K562 (cell line): ENCODE results near the gene SCRN3. TPM values are rescaled to one million over a fixed set of nuclear protein-coding genes. Genes with fewer than 3 reads are reported as not detected.
A peak's percentile ranks its signal among the peaks of the same experiment; 100 is the strongest.

Source experiments
- CBFA2T3 ChIP-seq: fragments of 450-650 bp; IDR thresholded peaks from 2 replicates; pipeline ENCODE4 v1.6.1; 2017
- CBX1 ChIP-seq: sonication (generic); IDR thresholded peaks from 2 replicates; pipeline ENCODE4 v1.6.1; 2016; ENCODE audit warnings: antibody characterized with exemption, low read depth, mild to moderate bottlenecking
- CREM ChIP-seq: IDR thresholded peaks from 2 replicates; pipeline ENCODE4 v1.6.1; 2014; ENCODE audit warnings: antibody characterized with exemption, low read depth
- DDX20 ChIP-seq: fragments of 450-650 bp; IDR thresholded peaks from 2 replicates; pipeline ENCODE4 v1.6.1; 2016; ENCODE audit warnings: missing genetic modification characterization, low read depth, mild to moderate bottlenecking, missing compliant biosample characterization, moderate library complexity
- EP300 ChIP-seq: IDR thresholded peaks from 2 replicates; pipeline ENCODE4 v1.6.1; 2012; ENCODE audit warnings: low read length, improper control_type of control experiment
- EP400 ChIP-seq: fragments of 450-650 bp; IDR thresholded peaks from 2 replicates; pipeline ENCODE4 v1.6.1; 2017; ENCODE audit warnings: antibody characterized with exemption, mild to moderate bottlenecking, moderate library complexity
- MBD1 ChIP-seq: fragments of 250-450 bp; sonication (Bioruptor Pico); IDR thresholded peaks from 2 replicates; pipeline ENCODE4 v1.8.0; 2022; ENCODE audit warnings: inconsistent platforms
- MTA2 ChIP-seq: fragments of 450-650 bp; IDR thresholded peaks from 2 replicates; pipeline ENCODE4 v1.6.1; 2016; ENCODE audit warnings: low read depth
- PBX2 ChIP-seq, 2 experiments: IDR thresholded peaks in 1 of 2; conservative IDR thresholded peaks in 1 of 2; 2 replicates each; pipeline ENCODE4 v1.6.1; 2016; ENCODE audit warnings: low read depth in 2 of 2, mild to moderate bottlenecking in 1 of 2, missing compliant biosample characterization in 1 of 2, missing genetic modification characterization in 1 of 2, moderate library complexity in 1 of 2
- RFX5 ChIP-seq: IDR thresholded peaks from 2 replicates; pipeline ENCODE4 v1.6.1; 2011; ENCODE audit warnings: low read depth, mild to moderate bottlenecking, improper control_type of control experiment, low read length
- STAT6 ChIP-seq: sonication (generic); formaldehyde crosslinking; IDR thresholded peaks from 2 replicates; pipeline ENCODE4 v1.8.1; 2023; ENCODE audit warnings: mild to moderate bottlenecking, missing genetic modification reagents
- TBP ChIP-seq: optimal IDR thresholded peaks from 2 replicates; pipeline ENCODE3; 2011; ENCODE audit warnings: low read depth, low read length, improper control_type of control experiment
- XRCC5 ChIP-seq: fragments of 200-400 bp; formaldehyde crosslinking; IDR thresholded peaks from 2 replicates; pipeline ENCODE4 v1.6.1; 2017; ENCODE audit warnings: low read depth, mild to moderate bottlenecking, low read length
- ZFX ChIP-seq: sonication (generic); formaldehyde crosslinking; IDR thresholded peaks from 2 replicates; pipeline ENCODE4 v1.8.0; 2022; ENCODE audit warnings: mild to moderate bottlenecking, missing genetic modification reagents, moderate library complexity
- ZNF140 ChIP-seq: fragments of 250-450 bp; sonication (Bioruptor Pico); IDR thresholded peaks from 2 replicates; pipeline ENCODE4 v1.8.0; 2021; ENCODE audit warnings: moderate library complexity, mild to moderate bottlenecking, inconsistent platforms
- ZNF263 ChIP-seq: sonication (generic); formaldehyde crosslinking; IDR thresholded peaks from 2 replicates; pipeline ENCODE4 v1.8.0; 2022; ENCODE audit warnings: mild to moderate bottlenecking, missing genetic modification reagents, borderline replicate concordance
- ZNF75A ChIP-seq: fragments of 450-650 bp; formaldehyde crosslinking; IDR thresholded peaks from 2 replicates; pipeline ENCODE4 v1.4.0; 2020; ENCODE audit warnings: mild to moderate bottlenecking
- polyA plus RNA-seq, 8 experiments: library from polyadenylated mRNA; depleted of rRNA in 4 of 8; stranded (reverse) in 5 of 8; unstranded in 3 of 8; fragments of >200 nt; fragmentation: Nextera tagmentation in 2 of 8; fragmentation: Illumina TruSeq in 1 of 8; extraction: Ambion mirVana in 2 of 8; extraction: Trizol in 1 of 8; gene quantifications; 2 replicates each; pipeline versions ENCODE4 v1.2.1 to v1.2.3, GENCODE V29; 2011 to 2014; ENCODE audit warnings: inconsistent platforms in 1 of 8, missing spikeins in 1 of 8
- total RNA-seq, 7 experiments: library from RNA; depleted of rRNA in 6 of 7; stranded (reverse); fragments of >200 nt in 6 of 7; fragmentation: Illumina TruSeq in 2 of 7; extraction: Trizol in 2 of 7; gene quantifications; 2 replicates each; pipeline versions ENCODE4 v1.2.1 to v1.2.3, GENCODE V29; 2011 to 2021; ENCODE audit warnings: low replicate concordance in 1 of 7
- TF ChIP-seq, protein P1 (sequence below): fragments of 450-650 bp; formaldehyde crosslinking; IDR thresholded peaks from 2 replicates; pipeline ENCODE4 v1.4.0; 2022; ENCODE audit warnings: missing genetic modification characterization
- TF ChIP-seq, protein P2 (sequence below): fragments of 250-450 bp; sonication (Bioruptor Pico); IDR thresholded peaks from 2 replicates; pipeline ENCODE4 v1.5.0; 2021

The SCRN3 gene
- total and polyA plus RNA-seq, 9 of the 15 experiments (the other 6 are each of a cell fraction or from before 2014, with no cell fraction given), result 7.7 to 21.8 (median 20.0) TPM

DNA sequence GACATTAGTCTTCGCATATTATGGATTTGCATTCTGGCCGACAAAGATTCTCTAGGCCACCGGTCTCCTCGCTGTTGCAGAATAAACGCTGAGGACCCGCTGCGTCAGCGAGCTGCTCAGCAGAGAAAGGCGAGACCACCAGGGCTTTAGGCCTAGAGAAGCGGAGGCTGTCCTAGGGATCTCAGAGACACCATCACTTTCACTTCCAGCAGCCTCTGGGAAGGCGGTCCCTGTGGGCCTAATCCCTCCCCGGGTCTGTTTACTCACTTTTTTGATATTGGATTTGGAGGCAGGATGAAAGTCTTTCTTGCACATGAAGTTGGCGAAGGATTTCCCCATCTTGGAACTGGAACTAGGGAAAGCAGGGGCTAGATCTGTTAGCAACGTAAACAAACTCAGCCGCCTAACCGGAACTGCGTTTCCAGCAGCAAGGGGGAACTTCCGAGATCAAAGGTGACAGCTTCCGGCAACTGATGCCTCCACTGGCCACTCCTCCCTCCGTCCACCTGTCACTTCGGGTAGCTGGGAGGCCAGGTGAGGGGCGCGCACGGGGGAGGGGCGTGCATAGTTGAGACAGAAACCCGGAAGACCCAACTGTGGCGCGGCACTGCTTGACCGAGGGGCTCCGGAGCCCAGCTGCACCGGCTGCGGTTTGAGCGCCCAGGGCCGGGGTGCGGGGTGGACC is at the start of gene SCRN3 (continued):
- TF ChIP-seq, protein P1, sequence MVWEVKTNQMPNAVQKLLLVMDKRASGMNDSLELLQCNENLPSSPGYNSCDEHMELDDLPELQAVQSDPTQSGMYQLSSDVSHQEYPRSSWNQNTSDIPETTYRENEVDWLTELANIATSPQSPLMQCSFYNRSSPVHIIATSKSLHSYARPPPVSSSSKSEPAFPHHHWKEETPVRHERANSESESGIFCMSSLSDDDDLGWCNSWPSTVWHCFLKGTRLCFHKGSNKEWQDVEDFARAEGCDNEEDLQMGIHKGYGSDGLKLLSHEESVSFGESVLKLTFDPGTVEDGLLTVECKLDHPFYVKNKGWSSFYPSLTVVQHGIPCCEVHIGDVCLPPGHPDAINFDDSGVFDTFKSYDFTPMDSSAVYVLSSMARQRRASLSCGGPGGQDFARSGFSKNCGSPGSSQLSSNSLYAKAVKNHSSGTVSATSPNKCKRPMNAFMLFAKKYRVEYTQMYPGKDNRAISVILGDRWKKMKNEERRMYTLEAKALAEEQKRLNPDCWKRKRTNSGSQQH (CRISPR knock-in tag), result no peak
- peak; percentile 93 for TF ChIP-seq CREM
- peak; percentile 76; the same call in 1 of the 2 replicates for TF ChIP-seq XRCC5
- peak; percentile 1; the same call in 1 of the 2 replicates for TF ChIP-seq CBFA2T3
- TF ChIP-seq EP400, result peak; percentile 91
- TF ChIP-seq ZFX (CRISPR knock-in tag), result peak; percentile 95
- TF ChIP-seq MBD1 (CRISPR knock-in tag), result no peak
- TF ChIP-seq ZNF263 (CRISPR knock-in tag), result peak; percentile 49; the same call in 1 of the 2 replicates
- peak; percentile 52 for TF ChIP-seq TBP
- TF ChIP-seq DDX20, result no peak
- peak; percentile 26; the same call in 1 of the 2 replicates for TF ChIP-seq EP300
- peak; percentile 36; the same call in 1 of the 2 replicates for TF ChIP-seq PBX2 (CRISPR knock-in tag; IDR thresholded peaks at IDR 0.05; ENCODE audit: low read depth)
- peak; percentile 58 for TF ChIP-seq PBX2 (tag; conservative IDR thresholded peaks at IDR 0.05; ENCODE audit: low read depth)
- 0 out of 2 replicates have a peak, but pooled peaks have one; percentile 83 for TF ChIP-seq CBX1
- TF ChIP-seq, protein P2, sequence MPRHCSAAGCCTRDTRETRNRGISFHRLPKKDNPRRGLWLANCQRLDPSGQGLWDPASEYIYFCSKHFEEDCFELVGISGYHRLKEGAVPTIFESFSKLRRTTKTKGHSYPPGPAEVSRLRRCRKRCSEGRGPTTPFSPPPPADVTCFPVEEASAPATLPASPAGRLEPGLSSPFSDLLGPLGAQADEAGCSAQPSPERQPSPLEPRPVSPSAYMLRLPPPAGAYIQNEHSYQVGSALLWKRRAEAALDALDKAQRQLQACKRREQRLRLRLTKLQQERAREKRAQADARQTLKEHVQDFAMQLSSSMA, result no peak
- no peak for TF ChIP-seq ZNF140 (CRISPR knock-in tag)
- peak; percentile 59 for TF ChIP-seq MTA2
- TF ChIP-seq RFX5, result no peak
- TF ChIP-seq STAT6, result no peak
- TF ChIP-seq ZNF75A (CRISPR knock-in tag), result no peak
